Activated CD4-positive, alpha-beta T cell treated with anti-CD3 and anti-CD28 coated beads, Interleukin-2, amount 50 U/mL, for 1 hour (primary cell): ENCODE data around the gene CCDC15.

Experiments
- DNase-seq: peaks from one replicate; pipeline ENCODE4 v3.0.0-alpha.2; 2020

The CCDC15 gene

DNA sequence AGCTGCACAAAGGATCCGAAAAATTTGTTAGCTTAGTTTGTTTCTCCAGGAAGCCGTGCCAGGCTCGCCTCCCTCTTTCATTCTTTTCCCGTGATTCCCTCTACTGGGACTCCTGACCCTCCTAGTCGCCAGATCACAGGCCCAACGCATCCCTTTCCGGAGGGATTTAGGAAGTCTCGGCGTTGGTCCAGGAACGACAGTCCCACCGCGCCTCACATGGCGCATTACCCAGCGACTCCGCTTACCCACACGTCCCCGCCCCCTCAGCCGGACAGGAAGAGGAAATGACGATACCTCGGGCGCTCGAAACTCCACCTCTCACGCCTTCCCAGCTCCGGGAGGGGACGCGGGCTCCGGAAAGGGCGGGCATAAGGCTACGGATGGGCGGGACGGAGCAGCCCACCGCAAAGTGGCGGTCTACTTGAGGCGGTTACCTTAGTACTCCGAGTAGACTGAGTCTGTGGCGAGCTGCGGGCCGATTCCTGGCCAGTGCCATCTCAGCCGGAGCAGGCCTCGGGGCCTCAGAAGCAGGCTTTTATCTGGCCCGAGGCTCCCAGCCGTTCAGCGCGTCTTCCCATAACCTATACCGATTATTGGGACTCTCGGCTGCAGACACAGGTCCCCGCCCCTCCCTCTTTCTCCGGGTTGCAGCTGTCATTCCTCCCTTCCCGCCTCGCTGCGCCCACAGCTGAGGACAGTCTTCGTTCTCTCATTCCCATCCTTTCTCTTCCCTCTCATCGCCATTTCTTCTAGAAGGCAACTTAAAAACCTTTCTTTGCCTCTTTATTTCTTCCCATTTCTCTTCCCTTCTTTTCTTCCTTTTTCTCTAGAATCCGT is at the start of gene CCDC15:
TSS of gene CCDC15 (plus strand) at position 450 of the 837 bp plus-strand sequence. CDS start 531 bp downstream, outside the sequence.
- DNase-seq, result peak; percentile 94

DNA sequence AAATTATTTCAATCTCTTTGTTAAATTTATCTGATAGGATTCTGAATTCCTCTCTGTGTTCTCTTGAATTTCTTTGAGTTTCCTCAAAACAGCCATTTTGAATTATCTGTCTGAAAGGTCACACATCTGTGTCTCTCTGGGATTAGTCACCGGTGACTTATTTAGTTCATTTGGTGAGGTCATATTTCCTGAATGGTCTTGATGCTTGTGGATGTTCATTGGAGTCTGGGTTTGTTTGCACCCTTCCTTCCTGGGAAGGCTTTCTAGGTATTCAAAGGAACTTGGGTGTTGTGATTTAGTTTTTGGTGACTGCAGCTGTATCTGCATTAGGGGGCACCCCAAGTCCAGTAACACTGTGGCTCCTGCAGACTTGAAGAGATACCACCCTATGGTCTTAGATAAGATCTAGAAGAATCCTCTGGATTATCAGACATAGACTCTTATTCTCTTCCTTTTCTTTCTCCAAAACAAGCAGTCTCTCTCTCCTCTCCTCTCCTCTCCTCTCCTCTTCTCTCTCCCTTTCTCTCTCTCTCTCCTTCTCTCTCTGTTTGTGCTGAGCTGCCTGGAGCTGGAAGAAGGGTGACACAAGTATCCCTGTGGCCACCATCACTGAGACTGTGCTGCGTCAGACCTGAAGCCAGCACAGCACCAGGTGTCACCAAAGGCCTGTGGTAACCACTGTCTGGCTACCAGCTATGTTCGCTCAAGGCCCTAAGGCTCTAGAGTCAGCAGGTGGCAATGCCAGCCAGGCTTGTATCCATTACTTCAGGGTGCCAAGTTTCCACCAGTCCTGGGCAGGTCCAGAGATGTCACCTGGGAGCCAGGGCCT is 38.2 kb upstream of the CCDC15 start:
- no peak for DNase-seq

GRCh38 chr11:124916370-124916710 is 37.7 kb upstream of the CCDC15 start:
- DNase-seq, result no peak

GRCh38 chr11:124917115-124917637 is 36.8 kb upstream of the CCDC15 start:
- no peak for DNase-seq

GRCh38 chr11:124918950-124919349 is 35.1 kb upstream of the CCDC15 start, which contains the start of gene HEPN1:
TSS of gene HEPN1 (plus strand) at chr11:124919250.
- DNase-seq, result no peak

GRCh38 chr11:124919898-124920297 is 34.1 kb upstream of the CCDC15 start:
- DNase-seq, result no peak

- DNase-seq, result no peak
These were observed 33.6 kb upstream of the CCDC15 start for GRCh38 chr11:124920356-124920755.

DNA sequence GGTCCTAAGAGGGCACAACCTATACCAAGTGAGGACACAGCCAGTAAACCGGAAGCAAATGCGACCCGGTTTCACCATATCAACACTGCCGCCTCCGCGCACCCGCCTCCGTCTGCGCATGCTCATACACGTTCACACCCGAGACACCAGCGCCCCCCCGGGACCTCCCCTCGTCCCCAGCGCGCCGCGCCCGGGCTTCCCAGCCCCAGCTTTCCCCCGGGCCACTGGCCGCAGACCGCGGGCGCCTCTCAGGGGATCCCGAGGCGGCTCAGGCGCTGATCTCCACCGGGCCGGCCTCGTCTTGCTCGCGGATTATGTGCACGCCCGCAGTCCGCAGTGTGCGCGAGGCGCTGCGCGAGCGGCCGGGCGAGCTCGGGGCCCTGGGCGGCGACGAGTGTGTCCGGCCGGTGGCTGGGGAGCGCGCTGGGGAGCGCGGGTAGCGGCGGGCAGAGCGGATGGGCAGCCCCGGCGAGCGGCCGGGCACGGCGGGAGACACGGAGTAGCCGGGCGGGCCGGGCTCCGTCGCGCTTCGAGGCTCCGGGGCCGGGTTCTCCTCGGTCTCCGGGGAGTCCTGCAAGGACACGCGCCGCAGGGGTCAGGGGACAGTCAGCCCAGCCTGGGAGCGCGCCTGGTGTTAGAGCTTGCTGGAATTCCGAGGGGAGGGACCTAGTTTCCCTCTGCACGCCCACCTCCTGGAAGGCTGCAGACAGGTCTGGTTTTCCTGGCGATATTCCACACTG is 33.0 kb upstream of the CCDC15 start:
- DNase-seq, result peak; percentile 66

DNA sequence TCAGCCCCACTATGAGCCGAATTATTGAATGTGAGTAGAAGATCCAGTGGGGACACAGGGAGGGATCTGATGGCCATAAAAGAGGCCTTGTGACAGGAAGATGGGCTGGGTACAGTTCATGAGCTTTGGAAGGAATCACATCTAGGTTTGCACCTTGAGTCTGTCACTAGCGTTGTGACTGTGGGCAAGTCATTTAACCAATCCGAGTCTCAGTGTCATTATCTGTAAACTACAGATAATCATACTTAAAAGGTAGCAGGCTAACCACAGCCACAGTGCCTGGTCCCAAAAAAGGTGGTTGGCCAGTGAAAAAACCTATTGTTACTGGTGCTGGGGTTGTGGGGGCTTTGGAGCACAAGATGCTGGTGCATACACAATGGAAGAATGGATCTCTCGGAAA is 31.2 kb upstream of the CCDC15 start:
- DNase-seq, result no peak

GRCh38 chr11:124923296-124923695 is 30.7 kb upstream of the CCDC15 start:
- DNase-seq, result peak; percentile 9

DNA sequence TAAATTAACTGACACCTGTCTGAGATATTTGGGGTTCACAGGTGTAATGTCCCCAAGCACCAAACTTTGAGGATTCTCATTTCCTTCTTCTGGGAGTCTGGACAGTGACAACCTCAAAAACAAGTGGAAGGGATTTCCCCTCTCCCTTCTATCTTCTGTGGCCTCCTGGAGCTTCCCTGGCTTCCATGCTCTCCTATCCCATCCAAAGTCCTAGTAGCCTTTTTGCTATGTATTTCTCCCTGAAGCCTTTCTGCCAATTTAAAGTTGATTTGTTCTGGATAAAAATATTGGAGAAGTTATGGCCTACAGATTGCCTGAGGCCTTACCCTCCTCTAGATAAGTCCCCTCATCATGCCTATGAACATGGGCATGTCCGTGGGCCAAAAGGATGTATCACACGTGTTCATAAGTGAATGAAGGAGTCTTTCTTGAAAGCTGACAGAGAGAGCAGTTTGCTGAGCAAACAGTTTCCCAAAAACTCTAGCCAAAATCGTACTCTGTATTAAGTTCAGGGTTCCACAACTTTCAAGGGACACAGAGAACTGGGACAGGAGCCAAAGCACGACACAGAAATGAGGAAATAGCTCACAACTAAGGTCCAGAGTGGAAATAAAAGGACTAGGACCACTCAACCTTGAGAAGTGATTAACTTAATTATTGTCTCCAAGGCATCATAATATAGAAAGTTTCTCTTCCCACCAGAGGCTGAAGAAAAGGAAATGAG is 24.9 kb upstream of the CCDC15 start:
- no peak for DNase-seq

GRCh38 chr11:124930799-124931198 is 23.2 kb upstream of the CCDC15 start:
- DNase-seq, result no peak

GRCh38 chr11:124934862-124935547 is 19.0 kb upstream of the CCDC15 start:
- DNase-seq, result no peak

DNA sequence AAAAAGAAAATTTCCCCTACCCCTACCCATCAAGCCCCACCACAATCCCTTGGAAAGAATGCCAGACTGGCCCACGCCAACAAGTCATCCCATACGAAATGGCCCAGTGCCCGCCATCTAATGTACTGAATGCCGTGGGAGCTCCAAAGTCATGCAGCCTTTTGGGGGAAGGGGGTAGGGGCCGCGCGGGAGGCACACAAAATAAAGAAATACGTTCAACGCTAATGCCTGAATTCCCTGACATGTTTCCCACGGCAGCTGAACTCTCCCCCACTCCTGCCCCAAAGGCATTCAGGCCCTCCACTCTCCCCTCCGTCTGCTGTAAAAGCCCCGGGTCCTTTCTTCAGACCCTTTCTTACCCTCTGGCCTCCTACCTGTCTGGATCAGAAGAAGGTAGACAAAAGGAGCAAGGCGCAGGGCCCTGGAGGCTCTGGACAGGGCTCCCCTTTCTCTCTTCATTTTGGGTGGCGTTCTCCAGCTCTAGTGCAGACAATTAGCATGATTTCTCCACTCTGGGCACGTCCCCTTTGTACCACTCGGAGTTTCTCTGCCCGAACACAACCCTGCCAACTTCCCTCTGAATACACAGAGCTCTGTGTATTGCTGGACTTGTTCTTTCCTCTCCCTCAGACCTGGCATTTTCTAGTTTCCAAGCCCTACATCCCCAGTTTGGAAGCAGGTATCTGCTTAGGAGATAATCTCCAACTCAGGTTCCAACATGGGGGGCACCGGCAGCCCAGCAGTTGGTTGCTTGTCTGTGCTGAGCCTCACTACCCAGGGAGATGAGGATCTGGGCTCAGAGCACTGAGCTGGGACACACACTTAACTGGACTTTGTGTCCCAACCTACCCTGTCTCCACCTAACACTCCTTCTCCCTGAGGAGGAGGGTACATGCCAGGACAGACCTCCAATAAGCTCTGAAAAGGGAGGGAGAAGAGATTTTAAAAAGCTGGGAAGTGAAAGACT is 18.2 kb upstream of the CCDC15 start, which contains the start of gene HEPACAM:
TSS of gene HEPACAM (minus strand) at position 500 of the 967 bp plus-strand sequence. CDS start at position 459, 41 bp downstream.
- no peak for DNase-seq

GRCh38 chr11:124937336-124937935 is 16.6 kb upstream of the CCDC15 start:
- no peak for DNase-seq

- DNase-seq, result no peak
These were observed 15.7 kb upstream of the CCDC15 start for GRCh38 chr11:124938206-124938765.

DNA sequence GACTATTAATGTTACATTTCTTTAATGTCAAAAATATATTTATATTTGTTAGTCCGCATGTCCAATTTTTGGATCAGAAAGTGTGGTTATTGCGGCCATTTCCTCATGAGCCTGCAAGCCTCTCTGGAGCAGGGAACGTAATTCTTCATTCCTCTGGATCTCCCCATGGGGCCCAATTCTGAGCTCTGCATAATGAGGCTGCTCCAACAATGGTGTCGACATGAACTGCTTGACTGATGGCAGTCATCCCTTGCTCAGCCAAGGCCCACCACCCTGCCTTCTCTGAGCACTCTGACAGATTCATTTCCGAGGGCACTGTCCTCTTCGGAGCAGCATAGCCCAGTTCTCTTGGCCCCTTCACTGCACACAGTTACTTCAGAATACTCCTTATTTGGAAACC is 15.0 kb upstream of the CCDC15 start:
- DNase-seq, result no peak

GRCh38 chr11:124941703-124942102 is 12.3 kb upstream of the CCDC15 start:
- no peak for DNase-seq

DNA sequence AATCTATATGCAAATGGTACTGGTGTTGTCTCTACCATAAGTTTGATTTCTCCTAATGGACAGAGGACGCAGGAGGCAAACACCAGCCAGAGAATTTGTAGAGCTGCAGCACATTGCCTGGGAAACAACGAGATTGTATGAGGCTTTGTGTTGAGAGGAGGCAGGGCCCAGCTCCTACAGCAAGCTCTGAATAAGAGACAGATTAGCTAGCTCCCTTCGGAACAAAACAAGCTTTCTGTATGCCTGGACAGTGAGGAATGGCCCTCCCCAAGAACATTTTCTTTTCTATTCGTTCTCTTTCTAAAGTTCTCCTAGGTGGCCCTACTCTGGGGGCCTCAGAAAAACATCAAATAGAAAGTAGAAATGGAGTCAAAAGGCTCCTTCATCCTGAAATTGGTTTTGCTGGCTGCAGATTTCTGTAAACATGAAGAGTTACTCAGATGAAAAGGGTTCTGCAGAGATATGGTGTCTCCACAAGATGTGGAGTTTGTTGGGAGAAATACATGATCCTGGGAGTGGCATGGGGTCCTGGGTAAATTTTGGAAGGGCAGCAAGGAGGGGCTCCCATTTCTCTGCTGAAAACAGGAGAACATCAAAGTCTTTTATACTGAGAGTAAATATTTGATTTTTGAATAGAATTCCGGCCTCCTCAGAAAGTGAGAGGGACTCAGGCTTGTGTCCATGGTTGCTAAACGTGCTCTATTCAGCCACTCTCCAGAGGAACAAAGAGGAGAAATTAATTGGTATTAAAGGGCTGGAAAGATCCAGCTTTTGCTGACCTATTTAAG is 11.3 kb upstream of the CCDC15 start:
- no peak for DNase-seq
